ENCODE data around the gene RTN4R. TPM values are rescaled to one million over a fixed set of nuclear protein-coding genes. Genes with fewer than 3 reads are reported as not detected.

Gene RTN4R
- polyA plus RNA-seq, 4 donors = 5.0 to 9.0 (median 6.1) TPM

DNA sequence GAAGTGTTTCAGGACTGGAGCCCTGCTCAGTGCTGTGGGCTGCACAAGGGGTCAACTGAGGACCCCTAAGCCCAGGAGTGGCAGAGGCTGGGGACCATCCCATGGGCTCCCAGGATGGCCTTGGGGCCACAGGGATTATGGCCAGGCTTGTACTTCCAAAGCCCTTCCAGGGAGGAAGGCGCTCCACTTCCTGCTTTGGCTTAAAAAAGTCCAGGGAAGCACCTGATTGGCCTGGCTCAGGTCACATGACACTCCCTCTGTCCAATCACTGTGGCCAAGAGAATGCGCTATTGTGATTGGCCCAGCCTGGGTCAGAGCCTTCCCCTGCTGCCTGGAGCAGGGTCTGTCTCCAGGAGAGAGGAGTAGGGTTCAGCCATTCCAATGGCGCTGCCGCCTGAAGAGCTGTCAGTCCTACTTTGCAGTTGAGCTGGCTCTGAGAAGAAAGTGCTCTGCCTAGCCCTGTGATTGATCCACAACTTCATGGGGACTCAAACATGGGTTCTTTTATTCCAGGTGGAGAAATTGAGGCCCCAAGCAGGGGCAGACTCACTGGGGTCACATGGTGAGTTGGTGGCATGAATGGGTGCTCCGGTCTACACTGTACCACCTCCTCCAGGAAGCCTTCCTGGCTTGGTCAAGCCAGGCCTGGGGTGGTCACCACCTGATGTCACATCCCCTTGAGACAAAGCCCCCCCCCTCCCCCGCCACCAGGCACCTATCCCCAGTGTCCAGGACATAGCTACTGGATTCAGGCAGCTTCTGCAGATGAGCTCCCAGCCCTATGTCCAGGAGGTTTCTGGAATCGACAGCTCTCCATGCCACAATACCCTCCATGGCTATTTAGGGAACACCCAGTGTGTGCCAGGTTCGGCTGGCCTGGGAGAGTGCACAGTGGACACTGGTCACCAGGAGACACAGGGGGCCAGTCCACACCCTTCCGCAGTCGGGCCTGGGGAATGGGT, 48.2 kb downstream of the RTN4R start:
- no peak for DNase-seq (ENCODE audit: low read depth in 4 of 4, low spot score in 3 of 4)

DNA sequence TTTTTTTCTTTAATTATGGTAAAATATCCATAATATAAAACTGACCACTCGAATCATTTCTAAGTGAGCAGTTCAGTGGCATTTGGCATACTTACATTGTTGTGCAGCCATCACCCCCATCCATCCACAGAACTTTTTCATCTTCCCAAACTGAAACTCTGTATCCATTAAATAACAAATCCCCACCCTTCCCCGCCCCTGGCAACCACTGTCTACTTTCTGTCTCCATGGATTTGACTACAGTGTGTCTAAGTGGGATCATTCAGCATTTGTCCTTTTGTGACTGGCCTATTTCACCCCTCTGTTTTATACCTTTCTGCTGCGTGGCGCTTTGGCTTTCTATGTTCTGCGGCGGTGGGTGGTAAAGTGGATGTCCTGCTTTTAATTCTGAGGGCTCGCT, 49.1 kb downstream of the RTN4R start:
- no peak for DNase-seq (ENCODE audit: low read depth in 4 of 4, low spot score in 3 of 4)

DNA sequence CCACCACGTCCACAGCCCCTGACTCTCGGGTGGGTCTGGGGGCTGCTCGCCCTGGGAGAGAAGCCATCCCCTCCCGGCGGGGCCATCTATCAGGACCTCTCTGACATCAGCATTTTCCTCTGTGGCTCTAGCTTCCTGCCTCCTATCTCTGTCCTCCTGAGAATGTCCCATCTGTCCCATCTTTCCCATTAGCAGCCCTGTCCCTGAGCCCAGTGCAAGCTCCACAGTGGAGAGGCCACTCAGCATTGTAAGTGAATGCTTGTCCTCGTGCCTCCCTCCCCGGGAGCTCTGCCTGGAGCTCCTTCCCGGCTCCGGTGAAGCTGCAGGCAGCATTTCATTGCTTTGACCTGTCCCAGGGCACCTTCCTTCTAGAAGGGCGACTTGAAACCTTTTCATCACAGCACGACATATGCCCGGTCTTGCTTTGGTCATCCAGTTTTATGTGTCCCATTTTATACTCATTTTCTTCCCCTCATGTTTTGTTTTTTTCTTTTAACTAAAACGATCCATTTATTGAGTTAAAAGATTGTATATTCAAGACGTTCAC, 49.7 kb downstream of the RTN4R start:
- no peak for DNase-seq (ENCODE audit: low read depth in 4 of 4, low spot score in 3 of 4)

DNA sequence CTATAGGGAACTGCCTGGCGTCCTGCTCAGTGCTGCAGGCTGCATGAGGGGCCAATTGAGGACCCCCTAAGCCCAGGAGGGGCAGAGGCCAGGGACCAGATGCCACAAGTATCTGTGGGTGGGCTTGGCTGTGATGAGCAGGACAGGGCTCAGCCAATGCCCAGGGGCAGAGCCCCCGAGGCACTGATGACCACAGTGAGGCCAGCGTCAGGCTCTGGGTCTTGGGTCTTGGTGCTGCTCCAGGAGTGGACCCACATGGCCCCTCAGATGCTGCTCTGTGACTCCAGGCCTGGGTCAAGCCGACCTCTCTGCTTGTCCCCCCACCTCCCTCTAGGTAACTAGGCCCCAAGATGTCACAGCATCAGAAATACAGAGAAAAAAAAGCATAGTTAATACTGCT, 50.6 kb downstream of the RTN4R start:
- DNase-seq (ENCODE audit: low read depth in 4 of 4, low spot score in 3 of 4) = no peak

DNA sequence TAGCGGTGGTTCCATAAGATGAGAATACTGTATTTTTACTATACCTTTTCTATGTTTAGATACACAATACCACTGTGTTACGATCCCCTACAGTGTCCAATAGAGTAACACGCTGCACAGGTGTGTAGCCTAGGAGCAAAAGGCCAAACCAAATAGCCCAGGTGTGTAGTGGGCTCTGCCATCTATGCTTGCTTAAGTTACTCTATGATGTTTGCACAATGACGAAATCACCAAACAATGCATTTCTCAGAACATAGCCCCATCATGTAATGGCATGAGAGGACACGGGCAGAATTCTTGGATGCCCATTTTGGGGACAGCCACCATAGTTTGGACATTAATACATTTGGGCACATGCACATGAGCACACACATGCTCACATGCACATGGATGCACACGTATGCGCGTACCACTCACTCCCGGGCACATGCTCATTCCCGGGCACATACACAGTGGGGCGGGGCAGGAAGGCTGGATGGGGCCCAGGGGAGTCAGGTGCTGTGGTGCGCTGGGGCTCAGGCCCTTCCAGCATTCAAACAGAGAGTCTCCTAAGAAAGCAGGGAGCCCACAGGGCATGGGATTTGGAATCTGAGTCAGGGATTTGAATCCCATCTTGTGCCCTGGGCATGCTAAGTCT, 51.1 kb downstream of the RTN4R start:
- no peak for DNase-seq (ENCODE audit: low read depth in 4 of 4, low spot score in 3 of 4)

DNA sequence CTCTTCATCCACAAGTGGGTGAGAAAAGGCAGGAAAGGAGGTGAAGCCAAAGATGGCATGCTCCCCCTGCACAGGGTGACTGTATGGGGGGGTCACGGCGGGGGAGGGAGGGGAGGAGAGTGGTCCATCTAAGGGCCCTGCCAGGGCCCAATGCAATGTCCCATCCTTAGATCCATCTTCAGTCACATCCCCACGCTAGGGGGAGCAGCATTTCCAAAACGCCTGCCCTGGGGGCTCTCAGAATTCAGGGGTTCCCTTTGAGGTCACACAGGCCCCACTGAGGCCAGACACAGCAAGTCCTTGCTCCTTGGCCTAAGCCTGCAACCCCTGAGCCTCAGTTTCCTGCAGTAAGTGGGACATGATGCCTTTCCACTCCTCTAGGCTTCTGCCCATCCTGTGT, 52.4 kb downstream of the RTN4R start:
- no peak for DNase-seq (ENCODE audit: low read depth in 4 of 4, low spot score in 3 of 4)

DNA sequence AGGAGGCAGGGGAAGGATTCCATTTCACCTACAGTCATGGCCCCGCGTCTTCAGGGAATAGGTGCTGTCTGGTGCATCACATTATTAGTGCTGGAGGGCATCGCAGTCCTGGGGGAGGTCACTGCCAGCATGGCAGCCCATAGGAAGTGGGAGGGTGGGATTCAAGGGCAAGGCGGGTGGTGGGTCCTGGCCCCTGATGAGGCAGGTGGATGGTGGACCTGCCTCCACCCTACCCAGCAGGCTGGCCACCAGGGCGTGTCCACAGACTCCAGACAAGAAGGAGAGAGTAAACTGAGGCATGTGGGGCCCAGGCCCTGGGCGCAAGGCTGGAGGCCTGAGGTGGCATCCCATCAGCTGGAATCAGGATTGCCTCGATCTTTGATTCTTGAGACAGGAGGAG, 53.3 kb downstream of the RTN4R start:
- no peak for DNase-seq (ENCODE audit: low read depth in 4 of 4, low spot score in 3 of 4)

DNA sequence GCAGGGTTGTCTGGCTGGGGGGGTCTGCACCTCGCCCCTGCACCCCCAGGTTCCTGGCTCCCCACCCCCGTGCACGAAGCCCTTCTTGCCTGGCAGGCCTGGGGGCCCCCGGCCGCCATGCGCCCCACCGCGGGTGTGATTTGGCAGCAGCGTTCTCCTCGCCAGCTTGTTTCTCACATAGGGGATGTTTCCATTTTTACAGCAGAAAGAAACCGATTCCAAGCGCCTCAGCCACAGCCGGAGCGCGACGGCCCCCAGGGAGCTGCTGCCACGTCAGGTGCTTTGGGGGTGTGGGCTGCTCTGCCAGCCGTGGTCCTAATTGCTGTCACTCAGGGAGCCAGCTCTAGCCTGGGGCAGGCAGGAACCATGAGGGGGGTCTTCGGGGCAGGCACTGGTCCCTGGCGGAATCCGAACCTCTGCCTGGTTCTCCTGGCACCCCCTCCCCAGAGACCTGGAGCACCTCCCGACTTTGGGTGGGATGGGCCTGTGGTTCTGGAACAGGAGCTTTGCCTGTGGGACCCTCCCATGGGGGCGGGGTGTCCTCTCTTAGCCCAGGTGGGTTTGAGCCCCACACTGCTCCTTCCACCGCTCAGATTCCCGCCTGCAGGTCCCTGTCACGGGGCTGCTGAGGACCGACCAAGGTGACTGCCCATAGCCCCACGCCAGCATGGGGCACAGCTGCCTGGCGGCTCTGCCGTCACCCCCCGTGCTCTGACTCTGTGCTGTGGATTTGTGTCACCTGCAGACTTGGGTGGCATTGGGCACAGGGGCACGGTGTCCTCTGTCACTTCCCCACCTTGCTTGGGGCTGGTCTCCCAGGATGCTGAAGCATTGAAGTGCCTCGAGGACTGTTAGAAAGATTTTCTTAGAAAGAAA, 54.0 kb downstream of the RTN4R start:
- no peak for DNase-seq (ENCODE audit: low read depth in 4 of 4, low spot score in 3 of 4)

DNA sequence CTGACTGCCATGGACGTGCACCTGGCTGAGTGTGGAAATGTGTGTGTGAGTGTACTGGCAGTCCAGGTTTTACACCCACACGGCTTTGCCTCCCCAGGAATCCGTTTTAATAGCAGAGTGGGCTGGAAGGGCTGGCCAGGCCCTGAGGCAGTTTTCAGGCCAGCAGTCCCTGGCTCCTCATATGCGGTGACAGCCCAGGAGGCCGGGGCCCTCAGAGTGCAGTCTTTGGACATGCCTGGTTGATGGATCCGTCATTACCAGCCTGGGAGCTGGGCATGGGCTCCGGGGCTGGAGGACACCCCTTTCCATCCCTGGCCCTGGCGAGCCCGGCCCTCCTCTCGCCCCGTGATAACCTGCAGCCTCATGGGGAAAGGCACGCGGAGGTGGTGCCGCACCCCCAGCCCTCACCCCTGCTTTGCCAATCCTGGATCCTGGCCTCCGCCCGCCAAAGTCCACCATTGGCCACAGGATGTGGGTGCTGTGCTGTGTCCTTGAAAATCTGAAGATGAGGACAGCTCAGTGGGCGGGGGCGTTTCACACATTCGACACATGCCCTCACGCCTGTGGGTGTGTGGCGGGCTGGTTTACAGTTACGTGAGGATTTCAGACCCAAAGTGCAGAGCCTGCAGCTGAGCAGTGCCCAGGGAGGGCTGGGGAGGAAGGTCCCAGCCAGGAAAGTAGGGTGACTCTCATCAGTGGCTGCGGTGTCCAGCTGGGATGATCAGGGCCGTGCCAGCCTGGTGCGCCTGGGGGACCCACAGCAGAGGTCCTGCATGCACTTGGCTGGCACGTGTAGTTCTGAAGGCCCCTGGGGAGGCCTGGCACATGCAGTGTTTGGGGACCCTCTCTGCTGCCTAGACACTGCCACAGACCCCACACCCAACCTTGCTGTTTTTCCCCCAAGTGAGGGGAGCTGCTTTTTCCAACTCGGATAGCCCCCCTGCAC, 55.1 kb downstream of the RTN4R start:
- no peak for DNase-seq (ENCODE audit: low read depth in 4 of 4, low spot score in 3 of 4)

DNA sequence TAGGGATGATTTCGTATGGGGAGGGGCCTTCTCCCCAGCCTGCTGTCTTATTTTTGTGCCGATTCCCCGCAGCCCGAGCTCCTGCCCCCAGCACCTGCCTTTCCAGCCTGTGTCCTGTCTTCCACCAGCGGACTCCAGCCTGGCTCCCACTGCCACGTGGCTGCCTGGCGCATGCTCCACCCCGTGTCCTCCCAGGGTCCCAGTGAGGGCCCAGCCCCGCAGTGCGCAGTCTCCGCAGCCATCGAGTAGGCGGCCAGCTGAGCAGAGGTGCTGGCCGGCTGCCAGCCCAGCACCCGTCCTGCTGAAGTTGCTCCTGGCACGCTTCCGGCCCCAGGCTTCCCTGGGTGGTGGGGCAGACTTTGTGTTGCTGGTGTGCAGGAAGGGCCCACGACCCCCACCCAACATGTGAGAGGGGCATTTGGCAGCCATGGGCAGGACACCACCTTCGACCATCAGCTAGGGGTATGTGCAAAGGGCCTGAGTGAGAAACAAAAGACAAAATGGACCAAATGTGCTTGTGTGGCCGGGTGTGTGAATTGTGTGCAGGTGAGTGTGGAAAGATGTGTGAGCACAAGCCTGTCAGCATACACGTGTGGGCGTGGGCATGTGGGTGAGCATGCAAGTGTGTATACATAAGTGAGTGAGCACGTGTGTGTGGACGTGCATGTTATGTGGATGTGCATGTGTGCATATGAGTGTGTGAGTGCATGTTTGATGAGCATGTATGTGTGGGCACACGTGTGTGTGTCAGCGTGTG, 55.9 kb downstream of the RTN4R start:
- no peak for DNase-seq (ENCODE audit: low read depth in 4 of 4, low spot score in 3 of 4)

DNA sequence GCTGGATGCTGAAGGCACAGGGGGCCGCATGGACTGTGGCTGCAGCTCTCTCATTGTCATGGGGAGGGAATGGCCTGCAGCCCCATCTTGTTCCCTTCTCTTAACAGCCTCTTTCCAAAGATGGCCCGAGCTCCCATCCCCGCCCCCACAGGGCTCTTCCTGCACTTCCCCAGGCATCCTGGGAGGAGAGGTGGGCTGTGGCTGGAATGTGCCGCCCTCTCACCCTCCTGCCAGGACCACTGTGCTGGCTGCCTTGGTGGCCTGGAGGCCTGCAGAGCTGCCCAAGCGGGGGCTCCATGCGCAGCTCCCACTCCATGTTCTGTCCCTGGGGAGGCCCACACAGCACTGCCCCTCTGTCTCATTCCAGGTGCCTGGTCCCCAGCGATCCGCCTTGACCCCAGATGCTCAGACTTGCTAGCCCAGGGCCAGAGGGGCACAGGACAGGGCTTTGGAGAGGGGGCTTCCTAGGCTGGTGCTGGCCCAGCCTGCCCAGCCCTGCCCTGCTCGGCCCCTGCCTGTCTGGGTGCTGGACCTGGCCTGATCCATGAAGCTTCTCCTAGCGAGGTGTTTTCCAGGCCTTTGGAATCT, 56.6 kb downstream of the RTN4R start:
- no peak for DNase-seq (ENCODE audit: low read depth in 4 of 4, low spot score in 3 of 4)

DNA sequence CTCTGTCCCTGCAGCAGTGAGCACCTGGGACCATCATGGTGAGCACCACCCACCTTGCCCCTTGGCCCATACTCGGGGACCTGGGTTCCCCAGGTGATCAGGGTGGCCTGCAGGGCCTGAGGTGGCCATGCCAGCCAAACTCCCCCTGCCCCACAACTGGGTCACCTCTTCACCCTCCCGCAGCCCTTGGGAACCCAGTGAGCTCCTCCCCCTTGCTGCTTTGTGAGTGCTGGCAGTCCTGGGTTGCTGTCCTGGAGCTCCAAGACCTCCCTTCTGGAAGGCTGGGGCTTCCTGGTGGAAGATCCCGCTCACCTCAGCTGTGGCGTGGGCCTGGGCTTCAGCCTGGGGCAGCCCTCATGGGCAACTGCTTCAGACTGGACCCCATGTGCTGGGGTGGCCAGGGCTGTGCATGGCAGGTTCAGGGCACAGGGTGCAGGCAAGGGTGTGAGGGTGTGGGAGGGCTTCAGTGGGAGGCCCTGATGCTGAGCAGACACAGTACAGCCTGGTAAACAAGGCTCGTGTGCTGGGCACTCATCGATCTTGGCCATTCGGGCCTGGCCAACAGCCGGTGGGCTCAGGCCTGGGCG, 57.6 kb downstream of the RTN4R start:
- DNase-seq (ENCODE audit: low read depth in 4 of 4, low spot score in 3 of 4) = no peak

DNA sequence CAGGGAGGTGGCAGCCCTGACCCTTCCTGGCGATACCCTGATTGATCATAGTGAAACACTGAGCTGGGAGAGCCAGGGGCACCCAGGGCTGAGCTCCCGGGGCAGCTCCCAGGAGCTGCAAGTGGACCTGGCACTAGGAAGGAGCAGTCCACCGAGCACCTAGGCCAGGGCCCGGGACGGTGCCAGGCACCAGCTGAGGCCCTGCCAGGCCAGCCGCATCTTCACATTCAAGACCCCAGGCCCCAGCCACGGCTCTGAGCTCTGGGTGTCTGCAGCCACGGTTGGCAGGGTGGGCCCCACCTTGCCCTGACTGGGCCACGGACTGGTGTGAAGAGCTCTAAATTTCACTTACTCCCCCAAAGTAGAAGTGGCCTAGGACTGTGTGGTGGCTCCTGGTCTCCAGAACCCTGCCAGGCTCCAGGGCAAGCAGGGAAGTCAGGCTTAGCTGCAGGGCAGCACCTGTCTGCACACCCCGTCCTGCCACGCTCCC, 58.3 kb downstream of the RTN4R start:
- no peak for DNase-seq (ENCODE audit: low read depth in 4 of 4, low spot score in 3 of 4)

DNA sequence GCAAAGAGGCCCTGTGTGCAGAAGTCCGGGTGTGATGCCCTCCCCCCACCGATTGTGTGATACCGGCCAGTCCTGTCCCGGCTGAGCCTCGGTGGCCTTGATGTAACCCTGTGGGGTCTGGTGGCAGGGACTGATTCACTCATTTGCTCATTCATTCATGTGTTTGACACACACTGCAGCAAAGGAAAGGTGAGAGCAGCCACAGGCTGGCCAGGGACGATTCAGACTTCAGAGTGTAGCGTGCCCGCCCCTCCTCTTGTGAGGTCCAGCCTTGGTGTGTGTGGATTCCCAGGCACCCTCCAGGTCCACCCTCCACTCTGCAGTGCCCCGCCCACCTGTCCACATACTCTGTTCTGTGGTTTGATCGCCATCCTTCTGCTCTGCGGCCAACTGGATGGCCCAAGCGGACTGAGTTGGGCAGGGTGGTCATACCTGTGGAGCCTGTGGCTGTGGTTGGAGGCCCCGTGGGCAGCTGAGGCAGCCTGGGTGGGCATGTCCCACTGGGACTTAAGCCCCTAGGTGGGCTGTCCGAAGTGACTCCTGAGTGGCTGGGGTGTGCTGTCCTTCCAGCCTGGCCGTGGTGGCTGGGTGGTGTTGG, 59.3 kb downstream of the RTN4R start:
- DNase-seq (ENCODE audit: low read depth in 4 of 4, low spot score in 3 of 4) = no peak

DNA sequence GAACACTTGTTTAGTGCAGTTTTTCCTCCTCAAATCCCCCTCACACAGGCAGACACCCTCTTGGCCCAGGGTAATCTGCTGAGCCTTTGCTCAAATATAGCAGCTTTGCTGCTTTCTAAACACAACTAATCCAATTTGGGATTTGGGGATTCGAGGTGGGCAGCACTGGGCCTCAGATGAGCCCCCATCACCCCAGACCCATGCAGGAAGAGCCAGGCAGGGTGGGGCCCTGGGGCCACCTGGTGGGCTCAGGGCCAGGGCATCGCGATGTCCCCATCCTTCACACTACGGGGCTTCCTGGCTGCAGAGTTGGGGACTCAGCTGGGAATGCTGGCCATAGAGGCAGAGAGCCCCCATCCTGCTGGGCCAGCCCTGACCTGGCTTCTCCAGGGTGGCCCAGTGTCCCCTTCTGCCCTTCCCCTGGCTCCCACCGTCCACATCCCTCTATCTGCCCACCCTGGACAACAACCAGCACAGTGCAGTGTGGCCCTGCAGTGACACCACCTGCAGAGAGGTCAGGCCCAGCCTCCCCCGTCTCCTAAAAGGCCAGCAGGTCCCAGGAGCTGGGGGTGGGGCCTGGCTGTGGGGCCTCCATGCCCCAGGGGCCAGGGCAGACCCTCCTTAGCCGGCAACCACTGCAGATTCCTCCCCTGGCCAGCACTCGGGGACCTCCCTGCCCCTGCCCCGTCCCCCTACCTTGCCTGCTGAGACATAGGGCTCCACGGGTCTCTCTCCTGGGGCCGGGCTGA, 60.7 kb downstream of the RTN4R start:
- DNase-seq (ENCODE audit: low read depth in 4 of 4, low spot score in 3 of 4) = no peak

DNA sequence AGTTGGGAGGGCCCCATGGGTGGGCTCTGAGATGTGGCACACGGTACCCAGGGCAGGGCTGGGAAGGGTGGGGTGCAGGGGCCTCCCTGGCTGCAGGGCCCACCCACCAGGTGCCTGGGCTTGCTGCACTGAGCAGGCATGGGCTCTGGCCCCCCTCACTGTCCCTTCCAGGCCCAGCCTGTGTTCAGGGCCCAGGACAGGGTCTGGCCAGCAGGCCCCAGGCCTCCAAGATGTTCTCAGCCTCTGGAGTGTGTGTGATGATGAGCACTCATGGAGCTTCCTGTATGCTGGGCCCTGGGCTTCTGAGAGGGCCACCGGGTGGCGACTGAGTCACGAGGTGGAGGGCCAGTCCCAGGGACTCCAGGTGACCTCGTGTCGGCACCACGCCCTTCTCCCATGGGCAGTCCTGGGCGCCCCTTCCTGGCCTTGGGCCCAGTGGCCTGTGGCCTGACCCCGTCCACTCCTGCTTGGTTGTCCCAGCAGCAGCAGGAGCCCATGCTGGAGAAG, 61.4 kb downstream of the RTN4R start:
- no peak for DNase-seq (ENCODE audit: low read depth in 4 of 4, low spot score in 3 of 4)
